HPDE6-E6E7 (cell line): Measurements from ENCODE around the gene TMEM176A.

Experiments used
- DNase-seq: peaks from one replicate; pipeline ENCODE4 v3.0.0; 2011; ENCODE audit warnings: missing footprints; ENCODE audit errors: extremely low spot score

Gene TMEM176A

DNA sequence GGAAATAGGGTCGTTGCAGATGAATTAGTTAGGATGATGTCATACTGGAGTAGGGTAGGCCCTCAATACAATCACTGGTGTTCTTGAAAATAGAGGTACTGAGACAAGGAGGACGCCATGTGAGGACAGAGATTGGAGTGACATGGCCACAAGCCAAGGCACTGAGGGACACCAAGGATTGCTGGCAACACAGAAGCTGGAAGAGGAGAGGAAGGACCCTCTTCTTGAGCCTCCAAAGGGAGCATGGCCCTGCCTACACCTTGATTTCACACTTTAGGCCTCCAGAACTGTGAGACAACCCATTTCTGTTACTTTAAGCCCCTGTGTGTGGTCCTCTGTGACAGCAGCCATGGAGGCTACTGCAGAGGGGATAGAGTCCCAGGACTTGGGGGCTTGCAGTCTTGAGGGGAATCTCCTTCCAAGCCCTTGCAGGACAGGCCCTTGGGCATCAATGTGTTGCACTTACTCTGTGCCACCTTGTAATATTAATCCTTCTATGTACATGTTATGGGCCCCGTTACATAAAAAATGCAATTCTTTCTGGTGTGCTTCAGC, 48.1 kb downstream of the TMEM176A start:
- no peak for DNase-seq

DNA sequence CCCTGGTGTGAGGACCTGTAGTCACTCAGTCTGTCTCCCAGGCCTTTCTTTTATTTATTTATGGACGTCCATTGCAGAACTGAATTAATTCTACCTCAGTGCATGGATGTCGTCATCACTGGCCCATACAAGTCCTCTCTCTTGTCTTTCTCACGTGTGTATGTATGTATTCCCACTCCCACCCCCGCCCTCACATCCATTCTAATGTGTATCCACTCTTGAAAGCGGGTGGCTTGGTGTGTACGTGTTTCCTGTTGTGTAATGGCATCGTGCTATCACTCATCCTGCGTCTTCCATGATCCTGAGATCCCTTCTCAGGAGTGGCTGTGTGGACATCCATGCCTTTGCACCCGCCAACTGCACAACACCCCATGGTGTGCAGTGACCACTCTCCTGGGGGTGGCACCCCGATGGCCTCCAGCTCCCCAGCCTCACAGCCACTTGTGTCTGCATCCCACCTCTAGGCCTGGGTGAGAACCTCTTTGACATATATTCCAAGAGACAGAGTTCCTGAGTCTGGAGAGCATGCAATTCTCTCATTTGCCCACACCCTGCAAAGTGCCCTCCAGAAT, 48.7 kb downstream of the TMEM176A start:
- DNase-seq: no peak

DNA sequence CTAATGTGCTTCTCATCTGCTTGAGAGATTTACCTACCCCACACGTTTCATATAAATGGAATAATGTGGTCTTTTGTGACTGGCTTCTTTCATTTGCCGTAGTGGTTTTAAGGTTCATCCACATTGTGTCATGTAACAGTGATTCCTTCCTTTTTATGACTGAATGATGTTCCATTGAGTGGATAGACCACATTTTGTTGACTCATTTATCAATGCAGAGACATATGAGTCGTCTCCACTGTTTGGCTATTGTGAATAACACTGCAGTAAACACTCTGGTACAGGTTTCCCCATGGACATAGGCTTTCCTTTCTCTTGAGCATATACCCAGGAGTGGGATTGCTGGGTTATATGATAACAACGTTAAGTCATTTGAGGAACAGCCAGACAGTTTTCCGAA, 49.7 kb downstream of the TMEM176A start:
- no peak for DNase-seq

DNA sequence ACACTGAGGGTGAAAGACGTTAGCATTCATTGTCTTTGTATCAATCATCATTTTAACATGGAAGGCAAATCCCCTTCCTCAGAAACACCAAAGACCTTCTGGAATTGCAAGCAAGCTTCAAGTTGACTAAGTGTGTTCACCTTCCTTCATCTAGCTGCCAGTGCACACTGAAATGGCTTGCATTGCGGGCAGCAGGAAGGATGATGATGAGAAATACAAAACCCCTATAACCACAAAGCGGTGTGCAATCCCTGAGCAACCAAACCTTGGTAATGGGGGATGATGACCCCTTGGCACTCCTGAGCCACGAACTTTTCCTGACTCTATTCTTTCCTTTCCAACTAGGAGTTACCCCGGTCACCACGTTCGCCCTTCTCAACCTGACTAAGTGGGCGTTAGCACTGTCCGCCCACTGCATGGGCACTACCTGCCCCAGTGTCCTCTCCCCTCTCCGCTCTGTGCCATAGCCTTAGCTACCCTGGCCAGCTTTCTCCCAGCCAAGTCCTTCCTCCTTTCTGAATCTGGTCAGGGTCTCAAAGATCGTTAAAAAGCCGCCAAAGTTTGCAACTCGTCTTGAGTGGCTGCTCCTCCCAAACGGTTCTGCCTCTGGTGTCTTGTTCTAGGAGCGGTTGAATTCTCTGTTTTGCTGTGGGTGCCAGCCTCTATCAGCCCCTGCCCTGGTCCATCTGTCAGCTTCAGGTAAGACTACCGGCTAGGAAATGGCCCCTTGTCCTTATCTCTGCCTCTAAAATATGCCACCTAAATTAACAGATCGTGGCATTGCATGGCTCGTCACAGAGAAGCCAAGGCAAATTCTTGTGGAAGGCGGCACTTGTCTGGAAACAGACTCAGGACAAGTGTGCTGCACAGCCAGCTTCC, 51.2 kb downstream of the TMEM176A start:
- no peak for DNase-seq

DNA sequence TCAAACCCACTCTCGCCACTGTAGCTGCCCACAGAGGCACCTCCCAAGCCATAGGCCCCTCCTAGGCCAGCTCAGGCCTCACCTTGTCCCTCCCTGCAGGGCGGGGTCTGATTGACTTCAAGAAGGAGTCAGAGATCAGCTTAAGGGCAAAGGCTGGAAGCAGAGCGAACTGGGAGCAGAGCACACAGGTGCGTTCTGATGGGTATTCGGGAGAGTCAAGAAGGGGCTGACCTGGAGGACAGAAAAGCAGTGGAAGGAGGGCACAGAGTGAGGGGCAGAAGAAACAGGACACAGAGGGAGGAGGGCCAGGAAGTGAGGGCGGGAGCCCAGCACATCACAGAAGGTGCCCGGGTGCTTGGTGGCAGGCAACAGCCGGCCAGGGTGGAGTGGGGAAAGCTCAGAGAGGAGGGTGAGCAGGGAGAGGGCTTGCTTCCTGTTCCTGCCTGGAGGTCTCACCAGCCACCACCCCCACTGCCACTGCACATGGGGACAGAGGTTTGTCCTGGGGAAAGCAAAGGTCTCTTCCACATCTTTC, 51.9 kb downstream of the TMEM176A start, which contains the start of gene AOC1:
Gene AOC1, plus strand, starts transcription at position 147 of the 535 bp plus-strand sequence. CDS start 3,954 bp downstream, outside the sequence.
- no peak for DNase-seq

DNA sequence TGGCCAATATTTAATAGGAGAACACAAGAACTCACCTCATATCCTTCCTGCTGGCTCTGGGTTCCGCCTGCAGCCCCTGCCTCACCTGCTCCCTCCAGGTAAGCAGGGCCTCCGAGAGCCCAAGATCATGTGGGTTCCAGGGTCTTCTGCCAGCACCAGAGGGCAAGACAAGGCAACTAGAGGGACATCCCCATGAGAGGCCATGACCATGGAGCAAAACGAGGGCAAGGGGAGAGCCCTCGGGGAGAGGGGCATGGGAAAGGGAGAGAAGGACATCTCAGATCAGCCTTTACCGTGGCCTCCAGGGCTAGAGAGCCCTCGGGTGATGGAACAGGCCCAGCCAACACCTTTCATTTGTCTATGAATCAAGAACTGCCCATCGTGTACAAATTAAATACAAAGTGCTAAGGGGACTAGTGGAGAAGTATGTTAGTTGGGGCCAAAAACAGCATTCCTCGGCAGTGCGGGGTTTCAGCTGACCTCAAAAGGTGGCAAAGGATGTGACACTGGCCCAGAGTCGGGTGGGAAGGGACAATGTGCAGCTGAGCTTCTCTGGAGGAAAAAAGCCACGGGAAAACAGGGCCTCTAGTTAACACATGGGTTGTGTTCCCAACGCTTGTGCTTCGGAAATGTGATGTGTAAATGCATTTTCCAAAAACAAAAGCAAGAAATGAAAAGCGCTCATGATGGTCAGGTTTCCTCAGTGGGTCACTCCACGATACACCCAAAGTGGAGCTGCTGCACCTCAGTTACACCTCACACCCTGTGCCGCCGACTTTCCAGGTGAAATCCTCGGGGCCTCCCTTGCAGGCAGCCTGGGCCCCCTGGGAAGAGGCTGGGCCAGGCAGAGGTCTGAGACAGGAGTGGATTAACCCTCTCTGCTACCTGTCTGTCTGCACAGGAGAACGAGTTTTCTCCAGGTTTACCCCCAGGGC, 53.8 kb downstream of the TMEM176A start:
- DNase-seq: no peak
